Left ventricle myocardium inferior (tissue), 1 donor: ENCODE measurements around the gene EIF5. TPM values are rescaled to one million over a fixed set of nuclear protein-coding genes. Genes with fewer than 3 reads are reported as not detected.

Experiments
- DNase-seq: peaks from one replicate; pipeline ENCODE4 v3.0.0-alpha.2; 2020
- H3K27ac ChIP-seq: fragments of 200-600 bp; replicated peaks from 2 replicates; pipeline ENCODE4 v1.8.0; 2021
- H3K27me3 ChIP-seq: fragments of 200-600 bp; 2 replicates; pipeline ENCODE4 v1.8.0; 2021; ENCODE audit warnings: low read depth
- H3K36me3 ChIP-seq: fragments of 200-600 bp; 2 replicates; pipeline ENCODE4 v1.8.0; 2021
- H3K4me1 ChIP-seq: fragments of 200-600 bp; 2 replicates; pipeline ENCODE4 v1.8.0; 2021
- H3K4me3 ChIP-seq: fragments of 200-600 bp; 2 replicates; pipeline ENCODE4 v1.8.0; 2021; ENCODE audit warnings: mild to moderate bottlenecking, moderate library complexity
- H3K9me3 ChIP-seq: fragments of 200-600 bp; replicated peaks from 2 replicates; pipeline ENCODE4 v1.8.0; 2021
- intact Hi-C: fragments of 100-400 bp; cut with micrococcal nuclease; formaldehyde crosslinking; loops from one replicate; pipeline ENCODE4 v1.11.0; 2022
- total RNA-seq: library from RNA; stranded (reverse); fragmentation: NEBNext Ultra II Directional; extraction: Animal tissue kit (Norgen Biotek cat#: 25700); gene quantifications from one replicate; pipeline ENCODE4 v1.2.1, GENCODE V29; 2021
- TF ChIP-seq, protein P1 (sequence below): fragments of 200-600 bp; IDR thresholded peaks from 2 replicates; pipeline ENCODE4 v1.8.0; 2021; ENCODE audit warnings: antibody characterized with exemption, mild to moderate bottlenecking, borderline replicate concordance
- donor health status: DM: no; HTN: yes; CAD: no; lungs with severe emphysema.

The EIF5 gene
- total RNA-seq, 1 donor from 2014 or later, result 260 TPM

- H3K27me3 ChIP-seq, result no peaks in the 10 kb centered on the region
- H3K4me1 ChIP-seq, result no peaks in the 10 kb centered on the region
- H3K27ac ChIP-seq, result no peak overlapping the region
- H3K9me3 ChIP-seq, result peaks cover 18% of the 10 kb centered on the region
- no peak overlapping the region for H3K4me3 ChIP-seq
- TF ChIP-seq, protein P1, sequence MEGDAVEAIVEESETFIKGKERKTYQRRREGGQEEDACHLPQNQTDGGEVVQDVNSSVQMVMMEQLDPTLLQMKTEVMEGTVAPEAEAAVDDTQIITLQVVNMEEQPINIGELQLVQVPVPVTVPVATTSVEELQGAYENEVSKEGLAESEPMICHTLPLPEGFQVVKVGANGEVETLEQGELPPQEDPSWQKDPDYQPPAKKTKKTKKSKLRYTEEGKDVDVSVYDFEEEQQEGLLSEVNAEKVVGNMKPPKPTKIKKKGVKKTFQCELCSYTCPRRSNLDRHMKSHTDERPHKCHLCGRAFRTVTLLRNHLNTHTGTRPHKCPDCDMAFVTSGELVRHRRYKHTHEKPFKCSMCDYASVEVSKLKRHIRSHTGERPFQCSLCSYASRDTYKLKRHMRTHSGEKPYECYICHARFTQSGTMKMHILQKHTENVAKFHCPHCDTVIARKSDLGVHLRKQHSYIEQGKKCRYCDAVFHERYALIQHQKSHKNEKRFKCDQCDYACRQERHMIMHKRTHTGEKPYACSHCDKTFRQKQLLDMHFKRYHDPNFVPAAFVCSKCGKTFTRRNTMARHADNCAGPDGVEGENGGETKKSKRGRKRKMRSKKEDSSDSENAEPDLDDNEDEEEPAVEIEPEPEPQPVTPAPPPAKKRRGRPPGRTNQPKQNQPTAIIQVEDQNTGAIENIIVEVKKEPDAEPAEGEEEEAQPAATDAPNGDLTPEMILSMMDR, result no peak
- intact Hi-C loops, result no loop called here
- DNase-seq, result no peak
- no peaks in the 10 kb centered on the region for H3K36me3 ChIP-seq
Observed at GRCh38 chr14:103362780-103363179, 28.7 kb downstream of the EIF5 start.

- DNase-seq, result no peak
- Histone ChIP-seq H3K27me3 (no peaks in the 10 kb centered on the region), H3K4me3 (no peak overlapping the region), H3K36me3 (no peaks in the 10 kb centered on the region), H3K9me3 (peaks cover 18% of the 10 kb centered on the region), H3K27ac (no peak overlapping the region), H3K4me1 (no peaks in the 10 kb centered on the region)
- TF ChIP-seq, protein P1, result no peak
- intact Hi-C loops, result no loop called here
Observed at GRCh38 chr14:103366741-103367140, 32.7 kb downstream of the EIF5 start.

- no peak for DNase-seq
- H3K27me3 ChIP-seq, result no peaks in the 10 kb centered on the region
- peaks cover 7% of the 10 kb centered on the region for H3K9me3 ChIP-seq
- H3K27ac ChIP-seq, result no peak overlapping the region
- no peaks in the 10 kb centered on the region for H3K36me3 ChIP-seq
- no peaks in the 10 kb centered on the region for H3K4me1 ChIP-seq
- no peak overlapping the region for H3K4me3 ChIP-seq
- TF ChIP-seq, protein P1, result no peak
- intact Hi-C loops, result no loop called here
Observed at GRCh38 chr14:103367995-103368394, 34.0 kb downstream of the EIF5 start.

GRCh38 chr14:103370087-103370486 lies 36.0 kb downstream of the EIF5 start:
- Histone ChIP-seq H3K27me3 (peaks cover 4% of the 10 kb centered on the region), H3K4me1 (no peaks in the 10 kb centered on the region), H3K27ac (no peak overlapping the region), H3K4me3 (no peak overlapping the region), H3K9me3 (no peaks in the 10 kb centered on the region), H3K36me3 (no peaks in the 10 kb centered on the region)
- intact Hi-C loops, result no loop called here
- no peak for DNase-seq
- TF ChIP-seq, protein P1, result no peak

GRCh38 chr14:103372017-103372416 lies 38.0 kb downstream of the EIF5 start:
- TF ChIP-seq, protein P1, result no peak
- no peaks in the 10 kb centered on the region for H3K9me3 ChIP-seq
- intact Hi-C loops, result no loop called here

More at GRCh38 chr14:103372017-103372416, 38.0 kb downstream of the EIF5 start:
- Histone ChIP-seq H3K4me3 (no peak overlapping the region), H3K36me3 (no peaks in the 10 kb centered on the region), H3K27ac (no peak overlapping the region), H3K4me1 (no peaks in the 10 kb centered on the region), H3K27me3 (peaks cover 10% of the 10 kb centered on the region)
- DNase-seq, result no peak
